Kidney (tissue), 14 donors: ENCODE results near the gene TSPAN11. TPM values are rescaled to one million over a fixed set of nuclear protein-coding genes. Genes with fewer than 3 reads are reported as not detected.

Source experiments
- DNase-seq, 5 donors: peaks; one replicate each; pipeline ENCODE4 v3.0.0-alpha.2; 2013 to 2020
- FAIRE-seq: peaks from 2 replicates; lab custom pipeline; 2012; peaks lifted over from hg19 to GRCh38; lab: Jason Lieb, UNC
- H3K27ac ChIP-seq, 2 donors: one replicate each; pipeline ENCODE4 v1.7.0; 2013; ENCODE audit warnings: low read depth in 2 of 2, low read length in 2 of 2, inconsistent platforms in 1 of 2
- H3K27me3 ChIP-seq: one replicate; pipeline ENCODE4 v1.7.1; 2013; ENCODE audit warnings: low read length, inconsistent platforms; ENCODE audit not compliant: control insufficient read depth, insufficient read depth
- H3K36me3 ChIP-seq, 3 donors: one replicate each; pipeline versions ENCODE4 v1.7.0 to v1.7.1; 2013; ENCODE audit warnings: low read length in 3 of 3, control low read depth in 1 of 3, inconsistent platforms in 1 of 3; ENCODE audit not compliant: insufficient read depth in 3 of 3, control insufficient read depth in 2 of 3
- H3K4me1 ChIP-seq, 3 donors: one replicate each; pipeline versions ENCODE4 v1.7.0 to v1.7.1; 2013; ENCODE audit warnings: low read length in 3 of 3, inconsistent platforms in 1 of 3, low read depth in 1 of 3; ENCODE audit not compliant: control insufficient read depth in 2 of 3, insufficient read depth in 2 of 3
- H3K4me3 ChIP-seq, 3 donors: one replicate each; pipeline versions ENCODE4 v1.7.0 to v1.8.1; 2013; ENCODE audit warnings: low read length in 3 of 3, control low read depth in 1 of 3, inconsistent platforms in 1 of 3
- H3K9ac ChIP-seq, 3 donors: one replicate each; pipeline versions ENCODE4 v1.7.0 to v1.7.1; 2013; ENCODE audit warnings: low read length in 3 of 3, control low read depth in 1 of 3, inconsistent platforms in 1 of 3
- H3K9me3 ChIP-seq, 3 donors: one replicate each; pipeline versions ENCODE4 v1.7.0 to v1.7.1; 2013; ENCODE audit warnings: low read length in 3 of 3, control low read depth in 1 of 3, inconsistent platforms in 1 of 3; ENCODE audit not compliant: control insufficient read depth in 2 of 3, insufficient read depth in 1 of 3
- intact Hi-C: fragments of 100-400 bp; cut with DNase I; formaldehyde crosslinking; loops from one replicate; pipeline ENCODE4 v1.11.1; 2022
- polyA plus RNA-seq: library from polyadenylated mRNA; stranded (reverse); fragments of 350-450 nt; fragmentation: Illumina TruSeq; extraction: RNeasy Lipid Tissue Mini Kit (QIAGEN cat#74804); gene quantifications from one replicate; pipeline ENCODE4 v1.2.3, GENCODE V29; 2014; ENCODE audit warnings: low read depth, low replicate concordance; ENCODE audit not compliant: insufficient read depth
- total RNA-seq: library from RNA; stranded (reverse); fragmentation: NEBNext Ultra II Directional; extraction: Animal tissue kit (Norgen Biotek cat#: 25700); gene quantifications from one replicate; pipeline ENCODE4 v1.2.1, GENCODE V29; 2021
- TF ChIP-seq, protein P1 (sequence below): IDR thresholded peaks from 3 replicates; pipeline ENCODE4 v1.5.1; 2012; ENCODE audit warnings: mild to moderate bottlenecking, moderate library complexity, borderline replicate concordance; ENCODE audit not compliant: insufficient read depth; ENCODE audit errors: extremely low read depth
- donor health status: control.
- donor health status: control.
- donor health status: control.
- donor health status: control.
- donor health status: control.
- donor health status: DM: yes; HTN: yes; CAD: no.
- donor health status: Normal renal cell carcinoma (clear cell type).

The TSPAN11 gene
- total and polyA plus RNA-seq, 2 donors from 2014 or later: 1.3 to 7.5 TPM

DNA sequence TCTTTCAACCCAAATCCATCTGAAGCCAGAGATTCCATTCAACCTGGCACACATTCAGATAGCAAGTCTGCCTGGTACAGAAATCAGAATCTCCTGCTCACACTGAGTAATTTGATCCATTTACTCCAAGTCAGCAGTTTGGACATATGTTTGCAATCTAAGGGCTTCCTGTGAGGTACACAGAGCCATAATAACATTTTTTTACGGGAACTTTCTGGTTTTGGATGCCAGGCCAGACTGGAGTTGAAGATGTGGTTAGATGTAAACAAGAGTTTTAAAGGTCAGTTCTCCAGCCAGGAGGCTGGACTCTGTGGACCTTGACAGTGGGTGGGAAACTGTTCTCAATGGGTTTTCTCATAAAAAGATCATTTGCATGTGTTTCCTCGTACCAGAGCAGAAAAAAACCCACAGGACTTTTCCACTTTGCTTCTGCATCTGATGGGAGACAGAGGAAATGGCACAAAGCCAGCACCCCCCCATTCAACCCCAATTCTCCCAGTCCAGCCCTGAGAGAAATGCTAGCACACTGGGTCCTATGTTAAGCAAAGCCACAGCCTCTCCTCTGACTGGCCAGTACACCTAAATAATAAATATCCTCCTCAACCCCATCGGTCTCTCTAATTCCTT lies 17.7 kb upstream of the TSPAN11 start:
- H3K4me3 ChIP-seq: no peak overlapping the region
- H3K27ac ChIP-seq: no peak overlapping the region
- no peaks in the 10 kb centered on the region for H3K4me1 ChIP-seq
- H3K36me3 ChIP-seq: no peaks in the 10 kb centered on the region
- TF ChIP-seq, protein P1, sequence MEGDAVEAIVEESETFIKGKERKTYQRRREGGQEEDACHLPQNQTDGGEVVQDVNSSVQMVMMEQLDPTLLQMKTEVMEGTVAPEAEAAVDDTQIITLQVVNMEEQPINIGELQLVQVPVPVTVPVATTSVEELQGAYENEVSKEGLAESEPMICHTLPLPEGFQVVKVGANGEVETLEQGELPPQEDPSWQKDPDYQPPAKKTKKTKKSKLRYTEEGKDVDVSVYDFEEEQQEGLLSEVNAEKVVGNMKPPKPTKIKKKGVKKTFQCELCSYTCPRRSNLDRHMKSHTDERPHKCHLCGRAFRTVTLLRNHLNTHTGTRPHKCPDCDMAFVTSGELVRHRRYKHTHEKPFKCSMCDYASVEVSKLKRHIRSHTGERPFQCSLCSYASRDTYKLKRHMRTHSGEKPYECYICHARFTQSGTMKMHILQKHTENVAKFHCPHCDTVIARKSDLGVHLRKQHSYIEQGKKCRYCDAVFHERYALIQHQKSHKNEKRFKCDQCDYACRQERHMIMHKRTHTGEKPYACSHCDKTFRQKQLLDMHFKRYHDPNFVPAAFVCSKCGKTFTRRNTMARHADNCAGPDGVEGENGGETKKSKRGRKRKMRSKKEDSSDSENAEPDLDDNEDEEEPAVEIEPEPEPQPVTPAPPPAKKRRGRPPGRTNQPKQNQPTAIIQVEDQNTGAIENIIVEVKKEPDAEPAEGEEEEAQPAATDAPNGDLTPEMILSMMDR: no peak
- H3K9ac ChIP-seq: no peak overlapping the region
- no peaks in the 10 kb centered on the region for H3K27me3 ChIP-seq
- FAIRE-seq (no peak), DNase-seq (peak in 2 of 5 donors; percentile 37 to 52)
- intact Hi-C loops: no loop called here
- no peaks in the 10 kb centered on the region for H3K9me3 ChIP-seq

- DNase-seq (no peak), FAIRE-seq (no peak)
- no peaks in the 10 kb centered on the region for H3K4me1 ChIP-seq
- H3K9me3 ChIP-seq: no peaks in the 10 kb centered on the region
- no peak overlapping the region for H3K9ac ChIP-seq
- H3K4me3 ChIP-seq: no peak overlapping the region
- TF ChIP-seq, protein P1: no peak
- H3K36me3 ChIP-seq: no peaks in the 10 kb centered on the region
- intact Hi-C loops: no loop called here
- no peak overlapping the region for H3K27ac ChIP-seq
- H3K27me3 ChIP-seq: no peaks in the 10 kb centered on the region
Measured at GRCh38 chr12:30909349-30910037, 17.1 kb upstream of the TSPAN11 start.

- DNase-seq (no peak), FAIRE-seq (no peak)
- Histone ChIP-seq H3K9me3 (no peaks in the 10 kb centered on the region), H3K27ac (no peak overlapping the region), H3K4me3 (no peak overlapping the region), H3K9ac (no peak overlapping the region), H3K36me3 (no peaks in the 10 kb centered on the region), H3K4me1 (no peaks in the 10 kb centered on the region), H3K27me3 (no peaks in the 10 kb centered on the region)
- TF ChIP-seq, protein P1: no peak
- intact Hi-C loops: no loop called here
Measured at GRCh38 chr12:30910038-30910350, 16.6 kb upstream of the TSPAN11 start.
